SK-N-SH treated with all-trans-retinoic acid at 6 μM for 48 hours (cell line): ENCODE measurements around the gene SSNA1.
A peak's percentile ranks its signal among the peaks of the same experiment; 100 is the strongest.

Source experiments
- ATAC-seq: fragments of 200-7000 bp; cut with Tn5 transposase; 3 replicates; pipeline ENCODE4 v1.9.1; 2020; ENCODE audit warnings: mild to moderate bottlenecking, moderate library complexity
- ARNTL ChIP-seq: fragments of 450-650 bp; formaldehyde crosslinking; IDR thresholded peaks from 2 replicates; pipeline ENCODE4 v1.5.0; 2020; ENCODE audit warnings: low read depth, mild to moderate bottlenecking, moderate library complexity, borderline replicate concordance
- BACH2 ChIP-seq: fragments of 250-450 bp; sonication (Bioruptor Pico); IDR thresholded peaks from 2 replicates; pipeline ENCODE4 v1.9.0; 2021; ENCODE audit warnings: mild to moderate bottlenecking, borderline replicate concordance
- CREB5 ChIP-seq: fragments of 250-450 bp; sonication (Bioruptor Pico); IDR thresholded peaks from 2 replicates; pipeline ENCODE4 v1.5.1; 2020; ENCODE audit warnings: low read depth, mild to moderate bottlenecking, moderate library complexity
- CSDC2 ChIP-seq: fragments of 250-450 bp; sonication (Bioruptor Pico); IDR thresholded peaks from 2 replicates; pipeline ENCODE4 v1.5.0; 2020; ENCODE audit warnings: mild to moderate bottlenecking, moderate library complexity
- CSRNP3 ChIP-seq: fragments of 250-450 bp; sonication (Bioruptor Pico); IDR thresholded peaks from 2 replicates; pipeline ENCODE4 v1.5.1; 2021; ENCODE audit warnings: mild to moderate bottlenecking, moderate library complexity
- ISL1 ChIP-seq: fragments of 250-450 bp; sonication (Bioruptor Pico); IDR thresholded peaks from 2 replicates; pipeline ENCODE4 v2.1.2; 2022; ENCODE audit warnings: mild to moderate bottlenecking, moderate library complexity
- OSR1 ChIP-seq: fragments of 250-450 bp; sonication (Bioruptor Pico); IDR thresholded peaks from 2 replicates; pipeline ENCODE4 v1.8.0; 2022; ENCODE audit warnings: moderate library complexity, mild to moderate bottlenecking, inconsistent platforms
- PATZ1 ChIP-seq: fragments of 250-450 bp; sonication (Bioruptor Pico); IDR thresholded peaks from 2 replicates; pipeline ENCODE4 v1.8.0; 2020; ENCODE audit warnings: mild to moderate bottlenecking, moderate library complexity, borderline replicate concordance
- POU6F1 ChIP-seq: fragments of 250-450 bp; sonication (Bioruptor Pico); IDR thresholded peaks from 2 replicates; pipeline ENCODE4 v1.8.0; 2021; ENCODE audit warnings: low read depth, mild to moderate bottlenecking, moderate library complexity, borderline replicate concordance
- RARB ChIP-seq: fragments of 250-450 bp; sonication (Bioruptor Pico); IDR thresholded peaks from 2 replicates; pipeline ENCODE4 v1.8.0; 2021; ENCODE audit warnings: mild to moderate bottlenecking, moderate library complexity
- SNAI2 ChIP-seq: fragments of 250-450 bp; sonication (Bioruptor Pico); IDR thresholded peaks from 2 replicates; pipeline ENCODE4 v1.5.0; 2020; ENCODE audit warnings: mild to moderate bottlenecking, moderate library complexity
- TCF4 ChIP-seq: fragments of 250-450 bp; sonication (Bioruptor Pico); IDR thresholded peaks from 2 replicates; pipeline ENCODE4 v1.8.0; 2021; ENCODE audit warnings: mild to moderate bottlenecking, moderate library complexity, borderline replicate concordance
- TOX ChIP-seq: fragments of 250-450 bp; sonication (Bioruptor Pico); IDR thresholded peaks from 2 replicates; pipeline ENCODE4 v1.8.0; 2021; ENCODE audit warnings: mild to moderate bottlenecking, moderate library complexity, borderline replicate concordance
- TSHZ2 ChIP-seq: fragments of 250-450 bp; sonication (Bioruptor Pico); IDR thresholded peaks from 2 replicates; pipeline ENCODE4 v1.5.0; 2020; ENCODE audit warnings: mild to moderate bottlenecking, moderate library complexity
- ZC3H10 ChIP-seq: fragments of 250-450 bp; sonication (Bioruptor Pico); IDR thresholded peaks from 2 replicates; pipeline ENCODE4 v1.5.1; 2021; ENCODE audit warnings: mild to moderate bottlenecking, moderate library complexity
- ZFP3 ChIP-seq: fragments of 250-450 bp; sonication (Bioruptor Pico); IDR thresholded peaks from 2 replicates; pipeline ENCODE4 v1.5.0; 2020; ENCODE audit warnings: mild to moderate bottlenecking, moderate library complexity
- ZFP30 ChIP-seq: fragments of 450-650 bp; formaldehyde crosslinking; IDR thresholded peaks from 2 replicates; pipeline ENCODE4 v1.5.0; 2022; ENCODE audit warnings: mild to moderate bottlenecking, moderate library complexity
- ZNF565 ChIP-seq: fragments of 450-650 bp; formaldehyde crosslinking; conservative IDR thresholded peaks from 2 replicates; pipeline ENCODE4 v1.5.0; 2020; ENCODE audit warnings: low read depth, mild to moderate bottlenecking, moderate library complexity
- ZNF70 ChIP-seq: fragments of 450-650 bp; formaldehyde crosslinking; IDR thresholded peaks from 2 replicates; pipeline ENCODE4 v1.5.0; 2020; ENCODE audit warnings: mild to moderate bottlenecking, moderate library complexity
- ZNF8 ChIP-seq: fragments of 450-650 bp; formaldehyde crosslinking; IDR thresholded peaks from 2 replicates; pipeline ENCODE4 v1.5.0; 2020; ENCODE audit warnings: mild to moderate bottlenecking, moderate library complexity

SSNA1 gene

GRCh38 chr9:137188490-137189296 is at the start of gene SSNA1, which contains the start of gene ANAPC2:
Gene SSNA1, plus strand, starts transcription at chr9:137188676. Its CDS starts 51 bp downstream, at chr9:137188727.
Gene ANAPC2, minus strand, starts transcription at chr9:137188560. Its CDS starts 28 bp downstream, at chr9:137188532.
- ATAC-seq: peak; percentile 86
- peak; percentile 66 for TF ChIP-seq ZNF70 (CRISPR knock-in tag)
- no peak for TF ChIP-seq ISL1 (CRISPR knock-in tag)

- TF ChIP-seq ARNTL (CRISPR knock-in tag) (no peak), OSR1 (no peak), ZFP3 (no peak), ISL1 (CRISPR knock-in tag) (no peak), POU6F1 (CRISPR knock-in tag) (no peak), TSHZ2 (CRISPR knock-in tag) (no peak), ZC3H10 (no peak), RARB (CRISPR knock-in tag) (no peak), BACH2 (CRISPR knock-in tag) (no peak), TOX (no peak), ZNF565 (CRISPR knock-in tag) (no peak), CREB5 (no peak), CSDC2 (CRISPR knock-in tag) (no peak)
- ATAC-seq: peak; percentile 70
Observed at GRCh38 chr9:137138722-137139467, 49.6 kb upstream of the SSNA1 start, which contains the start of gene GRIN1. Gene GRIN1, plus strand, starts transcription at chr9:137139154. Its CDS starts 333 bp downstream, at chr9:137139487.

GRCh38 chr9:137139468-137140150 is 48.9 kb upstream of the SSNA1 start:
- TF ChIP-seq TSHZ2 (CRISPR knock-in tag) (no peak), ZFP30 (CRISPR knock-in tag) (no peak), TCF4 (CRISPR knock-in tag) (no peak), PATZ1 (CRISPR knock-in tag) (no peak), ARNTL (CRISPR knock-in tag) (no peak), ZNF565 (CRISPR knock-in tag) (no peak), CREB5 (no peak), ZNF8 (CRISPR knock-in tag) (no peak), SNAI2 (CRISPR knock-in tag) (no peak), CSRNP3 (no peak), BACH2 (CRISPR knock-in tag) (no peak), OSR1 (no peak)
- TF ChIP-seq, all 23 proteins: peak for 0
- ATAC-seq: no peak
